HL-60/S4 treated with retinoic acid at 250 ng/mL for 4 days and 3 days (cell line): ENCODE measurements around the gene LGALS7.

Experiments
- in situ Hi-C: fragments of 300-500 bp; cut with MboI; formaldehyde crosslinking; loops from 2 replicates; pipeline ENCODE4 v1.7.0; 2022; ENCODE audit warnings: low sequenced_read_pairs

Gene LGALS7

DNA sequence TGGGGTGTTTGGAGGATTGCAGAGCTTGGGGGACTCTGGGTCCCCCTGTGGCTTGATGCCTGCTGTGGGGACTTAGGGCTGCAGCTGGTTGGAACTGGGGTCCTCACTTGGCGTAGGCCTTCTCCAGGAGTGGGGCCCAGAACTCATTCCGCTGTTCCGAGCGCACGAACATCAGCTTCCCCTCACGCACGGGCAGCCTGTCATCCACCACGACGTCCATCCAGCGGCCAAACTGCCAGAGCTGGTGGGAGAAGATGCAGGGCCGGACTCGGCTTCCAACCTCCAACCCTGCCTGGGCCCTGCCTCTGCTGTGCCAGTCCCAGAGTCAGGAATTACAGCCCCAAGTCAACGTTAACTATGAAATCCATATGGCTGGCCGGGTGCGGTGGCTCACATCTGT is 31.6 kb downstream of the LGALS7 start:
- in situ Hi-C loops: no loop called here

DNA sequence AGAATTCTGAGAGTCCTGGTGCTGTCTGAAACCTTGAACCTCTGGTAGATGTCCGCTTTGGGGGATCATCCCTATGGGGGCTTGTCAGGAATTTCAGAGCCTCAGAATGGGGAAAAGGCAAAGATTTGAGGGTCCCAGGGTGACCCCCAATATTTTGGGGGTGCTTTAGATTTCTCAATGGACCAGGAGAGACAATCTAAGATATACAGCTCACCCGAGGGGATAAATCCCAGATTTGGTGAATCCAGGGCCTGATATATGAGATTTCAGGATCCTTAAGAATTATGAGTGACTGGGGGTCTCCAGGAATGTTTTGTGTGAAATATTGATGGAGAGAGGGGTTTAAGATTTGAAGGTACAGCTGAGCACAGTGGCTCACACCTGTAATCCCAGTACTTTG is 32.4 kb downstream of the LGALS7 start:
- in situ Hi-C loops: no loop called here

DNA sequence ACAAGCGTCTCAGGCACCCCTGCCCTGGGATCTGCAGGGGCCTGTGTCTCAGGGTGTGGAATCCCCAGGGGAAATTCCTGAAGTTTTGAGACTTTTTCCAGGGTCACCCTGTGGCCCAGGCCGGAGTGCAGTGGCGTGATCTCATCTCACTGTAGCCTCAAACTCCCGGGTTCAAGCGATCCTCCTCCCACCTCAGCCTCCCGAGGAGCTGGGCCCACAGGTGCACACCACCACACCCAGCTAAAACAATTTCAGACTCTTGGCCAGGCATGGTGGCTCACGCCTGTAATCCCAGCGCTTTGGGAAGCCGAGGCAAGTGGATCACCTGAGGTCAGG is 33.1 kb downstream of the LGALS7 start:
- in situ Hi-C loops: no loop called here

DNA sequence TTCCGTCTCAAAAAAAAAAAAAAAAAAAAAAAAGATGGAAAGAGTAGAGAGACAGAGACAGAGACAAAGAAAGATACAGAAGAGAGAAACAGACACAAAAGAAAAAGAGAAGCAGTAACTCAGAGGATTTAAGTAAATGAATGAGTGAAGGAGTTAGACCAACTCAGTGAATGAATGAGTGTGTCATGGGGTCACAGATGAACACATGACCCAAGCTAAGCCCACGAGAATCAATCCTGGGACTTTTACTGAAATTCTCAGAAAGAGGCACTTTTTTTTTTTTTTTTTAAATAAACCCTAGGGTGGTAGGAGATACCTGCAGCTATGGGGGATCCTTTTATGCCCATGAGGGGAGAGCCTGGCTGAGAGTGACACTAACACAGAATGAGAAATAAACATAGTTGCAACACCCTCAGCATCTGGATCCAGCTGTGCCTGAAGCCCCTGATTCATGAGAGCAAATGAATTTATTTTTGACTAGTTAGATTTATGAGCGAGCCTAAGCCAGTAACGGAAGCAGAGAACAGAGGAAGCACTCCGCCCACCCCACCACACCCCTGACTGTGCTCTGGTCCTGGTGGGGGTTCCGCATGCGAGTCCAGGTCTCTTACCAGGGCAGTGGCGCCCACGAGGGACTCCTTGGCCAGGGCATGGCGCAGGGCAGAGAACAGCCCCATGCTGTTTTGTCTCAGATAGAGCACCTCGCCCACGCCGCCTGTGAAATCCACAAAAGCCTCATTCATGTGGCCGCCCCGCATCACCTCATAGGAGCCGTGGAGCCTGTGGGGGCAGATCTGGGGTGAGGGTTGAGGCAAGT is 33.7 kb downstream of the LGALS7 start:
- in situ Hi-C loops: no loop called here

DNA sequence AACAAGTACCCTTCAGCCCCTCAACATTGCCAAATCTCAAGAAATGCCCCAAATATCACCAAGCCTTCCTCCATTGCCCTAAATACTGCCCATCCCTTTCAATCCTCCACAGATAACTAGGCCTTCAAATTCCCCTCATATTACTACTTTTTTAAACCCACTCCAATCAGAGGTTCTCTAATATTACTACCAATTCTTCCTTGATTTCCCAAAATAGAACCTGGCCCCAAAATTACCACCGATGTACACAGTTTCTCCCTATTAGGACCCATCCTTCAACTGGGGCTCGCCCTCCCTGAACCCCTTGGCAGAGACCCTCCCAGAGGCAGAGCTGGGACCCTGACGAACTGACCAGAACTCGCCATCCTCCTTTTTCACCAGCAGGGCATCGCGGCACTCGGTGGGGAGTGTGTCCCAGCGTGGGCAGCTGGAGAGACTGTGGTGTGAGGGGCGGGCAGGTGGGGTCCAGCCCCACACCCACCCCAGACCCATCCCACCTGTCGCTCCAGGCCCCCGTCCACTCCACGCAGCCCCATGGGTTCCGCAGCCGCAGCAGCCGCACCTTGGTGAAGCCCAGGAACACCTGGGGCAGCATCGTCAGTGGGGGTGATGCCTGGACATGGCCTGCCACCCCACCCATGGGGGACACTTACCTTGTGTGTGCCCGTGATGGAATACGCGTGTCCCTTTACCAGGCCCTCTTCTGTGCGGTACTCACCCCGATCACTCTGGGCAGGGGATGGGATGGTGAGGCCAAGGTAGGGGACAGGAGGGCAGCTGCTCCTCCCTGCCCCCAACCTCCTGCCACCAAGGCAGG is 35.2 kb downstream of the LGALS7 start:
- in situ Hi-C loops: no loop called here

DNA sequence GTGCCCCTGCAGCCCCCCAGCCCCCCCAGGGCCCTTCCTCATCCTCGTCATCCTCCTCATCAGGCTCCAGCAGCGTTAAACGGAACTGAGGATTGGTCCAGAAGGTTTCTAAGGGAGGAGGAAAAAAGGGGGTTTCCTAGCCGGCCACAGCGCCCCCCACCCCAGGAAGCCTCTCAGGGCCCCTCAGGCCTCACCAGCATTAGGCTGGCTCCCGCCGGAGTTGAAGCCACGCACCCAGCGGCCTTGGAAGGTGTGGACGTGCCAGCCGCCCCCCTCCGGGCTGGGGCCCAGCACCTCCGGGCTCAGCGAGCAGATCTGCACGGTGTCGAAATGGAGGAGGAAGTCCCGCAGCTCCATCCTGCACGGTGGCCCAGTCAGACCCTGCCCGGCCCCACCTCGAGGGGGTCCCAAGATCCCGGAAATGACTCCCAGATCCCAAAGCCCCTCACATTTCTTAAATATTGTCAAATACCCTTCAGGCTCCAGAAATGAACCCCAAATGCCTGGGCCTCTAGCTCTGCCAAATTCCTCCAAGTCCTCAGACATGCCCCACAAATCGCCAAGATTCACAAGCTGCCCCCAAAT is 35.9 kb downstream of the LGALS7 start:
- in situ Hi-C loops: no loop called here

DNA sequence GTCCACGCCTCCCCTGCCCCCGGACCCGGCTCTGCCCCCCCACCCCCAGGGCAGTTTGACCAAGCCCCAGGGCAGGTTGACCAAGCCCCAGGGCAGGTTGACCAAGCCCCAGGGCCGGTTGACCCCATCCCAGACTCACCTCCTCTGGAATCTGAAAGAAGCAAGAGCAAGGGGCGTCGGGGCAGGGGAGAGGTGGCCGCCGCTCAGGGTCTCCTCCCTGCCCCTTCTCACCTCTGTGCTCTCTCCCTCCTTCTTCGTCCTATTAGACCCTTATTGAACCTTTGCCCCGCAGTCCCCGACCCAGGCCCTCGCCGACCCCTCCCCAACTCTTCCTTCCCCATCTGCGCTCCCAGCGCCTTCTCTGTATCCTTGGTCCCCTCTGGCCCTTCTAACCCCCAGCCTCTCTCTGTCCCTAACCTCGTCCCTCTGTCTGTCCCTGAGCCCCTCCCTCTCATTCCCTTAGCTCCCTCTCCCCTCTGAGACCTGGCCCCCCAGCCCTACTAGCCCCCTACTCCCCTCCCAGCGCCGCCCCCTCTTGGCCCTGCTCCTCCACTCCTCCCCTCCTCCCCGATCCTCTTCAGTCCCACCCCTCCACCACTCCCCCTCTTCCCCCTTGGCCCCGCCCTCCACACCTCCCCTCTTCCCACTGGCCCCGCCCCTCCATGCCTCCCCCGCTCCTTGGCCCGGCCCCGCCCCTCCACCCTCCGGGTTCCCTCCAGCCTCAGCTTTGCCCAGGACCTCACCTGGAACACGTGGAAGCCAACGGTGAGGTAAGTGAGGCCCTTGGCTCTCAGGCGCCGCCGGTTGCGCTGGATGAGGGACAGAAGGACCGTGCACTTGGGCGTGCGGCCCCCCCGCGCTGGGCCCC is 36.7 kb downstream of the LGALS7 start:
- in situ Hi-C loops: no loop called here

DNA sequence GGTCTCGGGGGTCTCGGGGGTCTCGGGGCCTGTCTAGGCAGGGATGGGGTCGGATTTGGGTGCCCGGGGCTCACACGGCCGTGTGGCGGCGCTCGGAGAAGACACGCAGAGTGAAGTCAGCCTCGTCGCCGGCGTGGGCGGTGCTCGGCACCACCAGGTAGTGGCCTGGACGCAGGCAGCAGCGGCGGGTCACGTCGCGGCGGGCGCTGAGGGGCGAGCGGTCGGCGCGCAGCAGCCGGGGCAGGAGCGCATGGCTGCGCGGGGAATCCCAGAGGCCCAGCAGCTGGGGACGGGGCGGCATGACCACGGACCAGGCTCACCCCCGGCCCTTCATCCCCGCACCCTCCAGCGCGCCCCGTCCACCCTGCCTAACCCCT is 37.3 kb downstream of the LGALS7 start:
- in situ Hi-C loops: no loop called here

DNA sequence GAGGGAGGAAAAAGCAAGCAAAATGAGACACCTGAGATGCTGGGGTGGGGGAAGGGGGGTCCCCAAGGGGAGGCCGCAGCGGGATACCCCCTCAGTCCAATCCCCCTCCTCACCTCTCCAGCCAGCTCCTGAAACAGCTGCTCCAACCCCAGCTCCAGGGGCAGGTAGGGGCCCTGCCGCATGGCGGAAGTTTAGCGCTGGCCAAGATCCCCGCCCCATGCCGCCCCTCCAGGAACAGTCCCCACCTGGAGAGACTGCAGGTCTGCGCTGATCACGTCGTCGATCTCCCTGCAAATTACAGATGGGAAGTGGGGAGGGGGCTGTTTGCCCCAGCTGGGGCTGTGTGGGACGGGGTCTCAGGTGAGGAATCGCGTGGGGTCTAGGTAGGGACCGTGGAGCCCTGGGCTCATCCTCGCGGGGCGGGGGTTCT is 38.0 kb downstream of the LGALS7 start:
- in situ Hi-C loops: no loop called here

DNA sequence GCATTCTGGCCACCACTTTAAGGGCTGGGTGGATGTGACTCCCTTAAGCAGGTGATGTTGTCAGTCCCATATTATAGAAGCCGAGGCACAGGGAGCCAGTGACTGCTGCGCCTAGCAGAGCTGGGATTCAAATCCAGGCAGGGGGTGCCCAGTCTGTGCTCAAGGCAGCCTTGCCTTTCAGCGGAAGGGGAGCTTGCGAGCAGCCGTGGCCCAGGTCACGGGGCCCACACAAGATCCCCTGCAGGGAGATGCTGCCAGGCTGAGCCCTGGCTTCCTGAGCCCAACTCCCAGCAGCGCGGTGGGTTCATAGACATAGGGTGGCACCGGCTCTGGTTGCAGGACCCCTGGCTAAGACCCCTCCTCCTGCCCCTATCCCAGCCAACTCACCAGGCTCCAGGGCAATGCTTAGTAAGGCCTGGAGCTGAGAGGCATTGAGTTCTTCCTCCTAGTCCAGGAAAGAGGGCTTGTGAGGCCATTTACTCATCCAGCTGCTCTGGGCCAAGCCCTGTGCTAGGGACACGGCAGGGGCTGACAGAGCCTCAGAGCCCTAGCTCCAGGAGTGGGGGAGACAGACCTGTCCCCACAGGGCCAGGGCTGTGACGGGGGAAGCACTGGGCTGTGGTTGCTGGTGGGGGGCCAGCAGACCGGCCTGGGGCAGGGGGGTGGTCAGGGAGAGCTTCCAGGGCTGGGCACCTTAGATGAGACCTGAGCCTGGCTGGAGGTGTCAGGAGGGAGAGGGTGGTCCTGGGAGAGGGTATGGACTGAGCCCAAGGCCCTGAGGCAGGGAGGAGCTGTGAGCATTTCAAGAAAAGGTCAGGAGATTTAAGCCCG is 38.7 kb downstream of the LGALS7 start:
- in situ Hi-C loops: no loop called here

DNA sequence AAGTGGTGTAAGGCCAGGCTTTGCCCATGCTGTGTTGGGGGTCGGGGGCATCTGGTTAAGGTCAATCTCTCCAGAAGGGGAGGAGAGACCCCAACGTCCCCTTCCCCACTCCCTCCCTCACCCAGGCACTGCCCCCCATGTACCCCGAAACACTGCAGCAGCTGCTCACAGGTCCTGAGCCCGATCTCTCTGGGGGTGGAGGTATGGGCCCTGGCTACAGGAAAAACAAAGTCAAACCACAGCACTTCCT is 39.2 kb downstream of the LGALS7 start:
- in situ Hi-C loops: no loop called here

DNA sequence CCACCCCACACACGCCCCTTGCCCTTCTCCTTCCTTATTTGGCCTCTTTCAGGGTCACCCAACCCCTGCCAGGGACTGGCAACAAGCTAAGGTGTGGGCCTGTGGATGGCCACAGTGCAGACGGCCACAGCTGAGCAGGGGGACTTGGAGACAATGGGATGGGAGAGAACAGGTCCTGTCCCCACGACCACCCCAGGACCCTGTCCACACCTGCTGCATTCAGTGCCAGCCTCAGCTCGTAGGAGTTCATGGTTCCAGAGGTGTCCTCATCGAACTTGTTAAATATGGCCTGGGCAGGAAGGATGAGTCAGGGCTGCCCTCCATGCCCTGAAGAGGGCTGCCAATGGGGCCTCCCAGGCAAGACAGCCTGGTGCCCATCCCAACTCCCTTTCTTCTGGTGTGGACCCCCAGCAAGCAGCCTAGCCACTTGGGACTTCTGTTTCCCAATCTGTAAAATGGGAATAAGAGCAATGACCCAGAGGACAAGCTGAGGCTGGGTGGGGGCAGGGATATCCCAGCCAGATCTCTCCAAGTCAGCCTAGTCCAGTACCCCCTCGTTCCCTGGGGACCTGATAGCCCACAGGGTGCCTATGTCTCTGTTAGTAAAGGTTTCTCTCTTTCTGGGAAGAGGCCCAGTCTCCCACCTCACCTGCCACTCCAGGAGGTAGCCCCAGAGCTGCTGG is 39.7 kb downstream of the LGALS7 start:
- in situ Hi-C loops: no loop called here

DNA sequence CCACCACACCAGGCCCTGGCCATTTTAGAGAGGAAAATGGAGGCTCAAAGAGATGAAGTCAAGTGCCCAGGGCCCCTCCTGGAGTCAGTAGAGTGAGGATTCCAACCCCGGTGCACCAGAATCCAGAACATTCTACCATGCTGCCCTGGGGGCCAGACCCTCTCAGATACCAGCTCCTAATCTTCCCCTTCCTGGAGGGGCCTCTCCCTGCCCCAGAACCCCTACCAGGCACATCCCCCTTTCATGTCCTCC is 40.1 kb downstream of the LGALS7 start:
- in situ Hi-C loops: no loop called here

DNA sequence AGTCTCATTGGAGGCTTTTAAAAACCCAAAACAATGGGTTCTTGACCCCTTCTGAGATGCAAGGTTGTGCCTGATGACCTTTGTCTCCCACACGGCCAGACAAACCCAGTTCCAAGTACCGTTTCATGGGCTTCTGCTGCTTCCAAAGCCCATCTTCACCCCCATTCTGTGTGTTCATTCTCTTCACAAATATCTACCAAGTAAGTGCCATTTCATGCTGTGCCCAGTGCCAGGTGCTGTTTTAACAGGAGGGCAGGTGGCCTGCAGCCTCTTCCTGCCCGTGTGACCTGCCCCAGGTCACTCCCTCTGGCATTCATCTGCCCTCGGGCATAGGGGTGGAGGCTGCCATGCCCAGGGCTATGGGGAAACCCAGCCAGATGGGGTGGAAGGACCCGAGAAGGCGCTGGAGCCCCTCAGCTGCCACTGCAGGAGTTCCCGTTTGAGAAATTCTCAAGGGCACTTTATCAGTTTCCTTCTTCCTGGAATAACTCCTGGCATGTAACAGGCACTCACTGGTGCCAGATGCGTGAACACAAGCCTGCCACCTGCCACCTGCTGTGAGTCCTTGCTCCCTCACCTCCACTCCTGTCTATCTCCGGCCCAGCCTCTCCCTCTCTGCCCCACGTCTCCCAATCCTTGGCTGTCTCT is 41.5 kb downstream of the LGALS7 start:
- in situ Hi-C loops: no loop called here

DNA sequence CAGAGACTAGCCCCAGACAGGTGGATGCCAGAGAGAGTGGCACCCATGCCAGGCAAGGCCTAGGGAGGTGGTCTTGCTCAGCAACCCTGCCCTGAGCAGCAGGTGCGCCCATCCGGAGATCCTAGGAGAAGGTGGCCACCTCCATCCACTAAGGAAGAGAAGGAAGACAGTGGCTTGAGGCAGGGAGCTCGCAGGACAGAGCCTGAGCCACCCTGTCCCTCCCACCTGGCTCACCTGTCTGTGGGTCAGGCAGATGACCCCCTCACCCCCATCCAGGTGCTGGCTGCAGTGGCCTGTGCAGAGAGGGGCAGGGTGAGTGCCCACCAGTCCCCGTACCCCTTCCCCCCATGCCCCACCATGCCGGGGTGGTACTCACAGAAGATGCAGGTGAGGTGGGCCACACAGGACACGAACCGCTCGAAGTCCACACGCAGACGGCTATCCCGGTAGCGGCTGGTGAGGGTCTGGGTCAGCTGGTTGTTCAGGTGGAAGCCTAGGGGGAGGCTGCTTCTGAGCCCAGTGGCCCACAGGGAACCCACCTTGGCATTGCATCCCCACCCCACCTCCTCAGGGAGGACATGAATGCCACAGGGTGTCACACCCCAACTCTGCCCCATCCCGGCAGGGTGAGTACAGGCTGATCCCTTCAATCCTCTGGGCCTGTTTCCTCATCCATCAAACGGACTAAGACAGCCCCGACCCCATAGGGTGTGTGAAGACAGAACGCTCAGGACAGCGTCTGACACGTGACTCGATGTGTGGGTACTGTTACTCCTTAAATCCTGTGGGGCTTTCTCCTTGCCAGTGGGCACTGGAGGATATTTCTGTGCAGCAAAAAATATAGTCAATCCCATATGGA is 42.4 kb downstream of the LGALS7 start:
- in situ Hi-C loops: no loop called here

DNA sequence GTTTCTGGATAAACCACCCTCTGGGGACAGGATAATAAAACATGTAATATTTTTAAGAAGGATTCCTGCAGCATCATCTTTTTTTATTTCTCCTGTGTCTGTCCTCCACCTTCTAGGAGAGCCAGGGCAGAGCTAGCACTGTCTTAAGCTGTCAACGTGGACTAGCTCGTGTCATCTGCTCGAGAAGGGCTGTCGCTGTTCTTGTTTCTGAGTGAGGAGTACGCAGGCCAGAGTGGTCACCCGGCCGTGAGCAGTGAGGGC is 42.9 kb downstream of the LGALS7 start:
- in situ Hi-C loops: no loop called here

DNA sequence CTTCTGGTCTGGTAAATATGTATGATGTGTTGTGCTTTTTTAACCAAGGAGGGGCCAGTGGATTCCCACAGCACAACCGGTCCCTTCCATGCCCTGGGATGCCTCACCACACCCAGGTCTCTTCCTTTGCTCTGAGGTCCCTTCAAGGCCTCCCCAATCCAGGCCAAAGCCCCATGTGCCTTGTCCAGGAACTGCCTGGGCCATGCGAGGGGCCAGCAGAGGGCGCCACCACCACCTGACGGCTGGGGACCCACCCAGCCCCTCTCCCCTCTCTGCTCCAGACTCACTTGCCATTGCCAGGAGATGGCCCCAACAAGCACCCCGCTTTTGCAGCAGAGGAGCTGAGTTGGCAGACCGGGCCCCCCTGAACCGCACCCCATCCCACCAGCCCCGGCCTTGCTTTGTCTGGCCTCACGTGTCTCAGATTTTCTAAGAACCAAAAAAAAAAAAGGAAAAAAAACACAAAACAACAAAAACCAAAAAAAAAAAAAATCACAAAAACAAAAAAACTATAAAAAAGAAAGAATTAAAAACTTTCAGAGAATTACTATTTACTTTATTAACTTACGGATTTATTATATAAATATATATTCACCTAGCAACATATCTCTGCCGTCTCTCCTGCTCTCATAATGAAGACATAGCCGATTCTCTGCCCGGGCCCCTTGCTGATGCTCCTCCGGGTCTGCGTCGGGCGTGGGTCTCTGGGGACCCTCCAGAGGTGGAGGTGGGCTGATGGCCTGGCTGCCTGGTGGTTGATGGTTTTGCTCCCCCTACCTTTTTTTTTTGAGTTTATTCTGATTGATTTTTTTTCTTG is 43.5 kb downstream of the LGALS7 start:
- in situ Hi-C loops: no loop called here
